NCI-H345 treated with DMSO at 0.1 percent for 48 hours (cell line): ENCODE results near the gene HECTD3.
"Not testable (repeated sequence)": the region's sequence is repeated elsewhere in the genome, so short reads cannot be mapped to it uniquely, and the experiment has no call there.

Source experiments
- DNase-seq: peaks from one replicate; lab custom pipeline; 2025; ENCODE audit not compliant: unreplicated experiment; lab: John Stamatoyannopoulos, UW

HECTD3 gene

GRCh38 chr1:44994309-44994898 lies 16.7 kb downstream of the HECTD3 start:
- DNase-seq, result no peak

GRCh38 chr1:44988531-44989156 lies 22.5 kb downstream of the HECTD3 start:
- DNase-seq, result no peak

DNA sequence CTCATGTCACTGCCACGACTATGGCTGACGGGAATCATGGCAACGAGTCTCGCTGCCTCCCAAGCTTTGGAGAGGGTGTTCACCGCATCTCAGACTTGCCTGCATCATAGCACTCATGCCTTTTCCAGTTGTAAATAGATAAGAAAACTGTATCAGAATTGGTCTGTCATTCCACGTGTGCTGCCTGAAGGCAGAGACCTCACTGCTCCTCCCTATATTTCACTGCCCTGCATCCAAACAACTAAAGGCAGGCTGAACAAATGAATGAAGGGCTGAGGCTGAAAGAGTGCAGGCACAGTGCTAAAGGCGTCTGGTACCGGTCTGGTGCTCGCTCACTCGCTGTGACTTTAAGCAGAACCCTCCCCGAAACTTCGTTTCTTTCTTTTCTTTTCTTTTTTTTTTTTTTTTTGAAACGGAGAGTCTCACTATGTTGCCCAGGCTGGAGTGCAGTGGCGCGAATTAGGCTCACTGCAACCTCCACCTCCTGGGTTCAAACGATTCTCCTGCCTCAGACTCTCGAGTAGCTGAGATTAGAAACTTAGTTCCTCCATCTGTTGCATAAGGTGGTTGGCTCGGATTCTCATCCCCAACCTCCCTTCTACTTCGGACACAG lies 25.3 kb downstream of the HECTD3 start:
- no peak for DNase-seq

- not testable (repeated sequence) for DNase-seq
Observed at GRCh38 chr1:44977372-44977771, 33.8 kb downstream of the HECTD3 start.

GRCh38 chr1:44976252-44976651 lies 34.9 kb downstream of the HECTD3 start:
- no peak for DNase-seq

- no peak for DNase-seq
Observed at GRCh38 chr1:44973645-44974044, 37.5 kb downstream of the HECTD3 start.

DNA sequence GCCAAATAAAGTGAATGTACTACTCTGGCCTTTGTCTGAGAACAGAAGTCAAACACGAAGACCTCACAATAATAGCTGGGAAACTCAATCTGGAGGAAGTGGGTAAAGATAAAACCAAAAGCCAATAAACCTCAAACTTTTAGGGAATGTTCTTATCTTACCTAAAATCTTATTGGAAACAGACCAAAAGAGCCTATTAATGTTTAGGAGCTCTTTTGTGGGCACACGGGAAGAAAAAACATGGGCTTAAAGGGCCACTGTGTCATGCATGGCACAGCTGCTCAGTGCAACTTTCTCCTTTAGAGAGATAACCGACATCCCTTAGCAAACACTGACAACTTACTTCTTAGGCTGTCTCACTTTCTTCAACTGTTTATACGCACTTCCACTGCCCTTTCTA lies 40.8 kb downstream of the HECTD3 start:
- no peak for DNase-seq

GRCh38 chr1:44964396-44964795 lies 46.7 kb downstream of the HECTD3 start:
- DNase-seq, result no peak

GRCh38 chr1:44962729-44963128 lies 48.4 kb downstream of the HECTD3 start:
- no peak for DNase-seq

- DNase-seq, result not testable (repeated sequence)
Observed at GRCh38 chr1:44962022-44962421, 49.1 kb downstream of the HECTD3 start.

DNA sequence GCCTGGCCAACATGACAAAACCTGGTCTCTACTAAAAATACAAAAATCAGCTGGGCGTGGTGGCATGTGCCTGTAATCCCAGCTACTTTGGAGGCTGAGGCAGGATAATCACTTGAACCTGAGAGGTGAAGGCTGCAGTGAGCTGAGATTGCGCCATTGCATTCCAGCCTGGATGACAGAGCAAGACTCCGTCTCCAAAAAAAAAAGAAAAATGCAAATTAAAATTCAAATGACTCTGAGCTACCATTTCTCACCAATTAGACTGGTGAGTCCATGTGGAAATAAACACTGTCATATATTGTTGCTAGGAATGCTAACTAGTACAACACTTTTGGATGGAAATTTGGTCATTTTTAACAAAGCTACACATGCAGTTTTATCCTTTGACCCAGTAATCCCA lies 53.6 kb downstream of the HECTD3 start:
- not testable (repeated sequence) for DNase-seq

DNA sequence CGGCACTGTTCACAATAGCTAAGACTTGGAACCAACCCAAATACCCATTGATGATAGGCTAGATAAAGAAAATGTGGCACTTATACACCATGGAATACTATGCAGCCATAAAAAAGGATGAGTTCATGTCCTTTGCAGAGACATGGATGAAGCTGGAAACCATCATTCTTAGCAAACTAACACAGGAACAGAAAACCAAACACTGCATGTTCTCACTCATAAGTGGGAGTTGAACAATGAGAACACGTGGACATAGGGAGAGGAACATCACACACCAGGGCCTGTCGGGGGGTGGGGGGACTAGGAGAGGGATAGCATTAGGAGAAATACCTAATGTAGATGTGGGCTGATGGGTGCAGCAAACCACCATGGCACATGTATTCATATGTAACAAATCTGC lies 55.0 kb downstream of the HECTD3 start:
- DNase-seq, result not testable (repeated sequence)
